HG03066 (cell line): ENCODE results near the gene FOXM1.

ENCODE experiments used
- ATAC-seq: cut with Tn5 transposase; IDR thresholded peaks from one replicate; pipeline ENCODE4 v1.9.1; 2021; ENCODE audit warnings: low read depth; ENCODE audit not compliant: unreplicated experiment

FOXM1 gene

GRCh38 chr12:2844786-2845185 is 32.2 kb downstream of the FOXM1 start:
- ATAC-seq = no peak

- ATAC-seq = no peak
Observed at GRCh38 chr12:2842948-2843347, 34.0 kb downstream of the FOXM1 start.

GRCh38 chr12:2841056-2841650 is 35.8 kb downstream of the FOXM1 start:
- no peak for ATAC-seq

- ATAC-seq = no peak
Observed at GRCh38 chr12:2836574-2836973, 40.4 kb downstream of the FOXM1 start.

- no peak for ATAC-seq
Observed at GRCh38 chr12:2835691-2836403, 41.1 kb downstream of the FOXM1 start.

- no peak for ATAC-seq
Observed at GRCh38 chr12:2834581-2835491, 42.1 kb downstream of the FOXM1 start, which contains the start of gene NRIP2. NRIP2 (minus strand) TSS chr12:2835035; CDS start chr12:2834983, 52 bp downstream.

- no peak for ATAC-seq
Observed at GRCh38 chr12:2833810-2834209, 43.2 kb downstream of the FOXM1 start.

GRCh38 chr12:2833327-2833726 is 43.6 kb downstream of the FOXM1 start:
- ATAC-seq = no peak

GRCh38 chr12:2832550-2833127 is 44.3 kb downstream of the FOXM1 start:
- ATAC-seq = no peak

GRCh38 chr12:2829275-2829674 is 47.7 kb downstream of the FOXM1 start:
- no peak for ATAC-seq

- ATAC-seq = no peak
Observed at GRCh38 chr12:2826721-2827515, 50.1 kb downstream of the FOXM1 start.

- ATAC-seq = no peak
Observed at GRCh38 chr12:2826036-2826435, 50.9 kb downstream of the FOXM1 start.

- ATAC-seq = no peak
Observed at GRCh38 chr12:2825132-2825531, 51.8 kb downstream of the FOXM1 start.

GRCh38 chr12:2824541-2824940 is 52.4 kb downstream of the FOXM1 start:
- ATAC-seq = no peak

- no peak for ATAC-seq
Observed at GRCh38 chr12:2823483-2823882, 53.5 kb downstream of the FOXM1 start.

- no peak for ATAC-seq
Observed at GRCh38 chr12:2820432-2820831, 56.5 kb downstream of the FOXM1 start.

GRCh38 chr12:2819810-2820209 is 57.2 kb downstream of the FOXM1 start:
- ATAC-seq = no peak

- no peak for ATAC-seq
Observed at GRCh38 chr12:2813214-2814185, 63.5 kb downstream of the FOXM1 start.
